Activated CD8-positive, alpha-beta memory T cell treated with anti-CD3 and anti-CD28 coated beads, Interleukin-2, amount 10 ng/mL, durations not matched to agents 7 days and 5 days (primary cell): Measurements from ENCODE around the gene KCNA2. TPM values are rescaled to one million over a fixed set of nuclear protein-coding genes. Genes with fewer than 3 reads are reported as not detected.

Experiments used
- ATAC-seq: fragments of 150-1000 bp; cut with Tn5 transposase; one replicate; pipeline ENCODE4 v1.10.0; 2021; ENCODE audit warnings: moderate library complexity
- CTCF ChIA-PET: fragments of 350-600 bp; sonication (Branson Sonifier 250); formaldehyde crosslinking; loops from one replicate; lab custom pipeline; 2021; ENCODE audit warnings: antibody characterized with exemption; lab: Charles Lee
- DNase-seq: peaks from one replicate; pipeline ENCODE4 v3.0.0-alpha.2; 2020
- H3K27ac Mint-ChIP-seq: one replicate; pipeline ENCODE4 v1.8.0; 2021; ENCODE audit warnings: mild to moderate bottlenecking, mixed read lengths
- H3K27me3 Mint-ChIP-seq: one replicate; pipeline ENCODE4 v1.8.0; 2021; ENCODE audit warnings: mixed read lengths
- H3K36me3 Mint-ChIP-seq: one replicate; pipeline ENCODE4 v1.8.0; 2021; ENCODE audit warnings: mild to moderate bottlenecking, mixed read lengths
- H3K4me1 Mint-ChIP-seq: one replicate; pipeline ENCODE4 v1.8.0; 2021; ENCODE audit warnings: mixed read lengths
- H3K4me3 Mint-ChIP-seq: one replicate; pipeline ENCODE4 v1.8.0; 2021; ENCODE audit warnings: mild to moderate bottlenecking, moderate library complexity, mixed read lengths
- H3K9me3 Mint-ChIP-seq: one replicate; pipeline ENCODE4 v1.8.0; 2022; ENCODE audit warnings: low read depth, mixed read lengths
- total RNA-seq, 2 experiments: library from RNA; stranded (reverse); gene quantifications; one replicate each; pipeline ENCODE4 v1.2.3, GENCODE V29; 2021

Gene KCNA2
- total RNA-seq, 2 experiments from 2014 or later: 2.4 to 3.7 TPM

DNA sequence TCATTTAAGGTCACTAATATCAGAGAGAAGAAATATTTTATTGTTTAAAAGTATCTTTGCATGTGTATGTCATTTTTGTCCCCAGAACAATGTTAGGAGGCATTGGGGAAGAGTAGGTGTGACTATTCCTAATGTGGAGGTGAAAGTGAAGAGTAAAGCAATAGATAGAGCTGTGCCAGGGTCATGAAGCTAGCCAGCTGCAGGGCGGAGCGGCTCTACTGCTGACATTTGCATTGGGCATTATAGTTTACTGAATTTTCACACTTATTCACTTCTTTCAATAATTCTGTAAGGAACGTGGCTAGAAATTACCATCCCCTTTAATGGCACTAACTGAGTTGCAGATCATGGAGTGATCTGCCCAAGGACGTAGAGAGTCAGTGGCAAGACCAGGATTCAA, 35.3 kb downstream of the KCNA2 start:
- Mint-ChIP-seq H3K27me3 (peaks cover 46% of the 10 kb centered on the region), H3K4me1 (no peaks in the 10 kb centered on the region), H3K27ac (no peak overlapping the region), H3K36me3 (no peaks in the 10 kb centered on the region), H3K9me3 (no peaks in the 10 kb centered on the region), H3K4me3 (no peak overlapping the region)
- ATAC-seq (no peak), DNase-seq (no peak)
- CTCF ChIA-PET: interaction anchor here (1.0 kb wide), 1 partner anchor 25 kb away, joined by 3 read pairs; no protein-coding TSS in a partner anchor

DNA sequence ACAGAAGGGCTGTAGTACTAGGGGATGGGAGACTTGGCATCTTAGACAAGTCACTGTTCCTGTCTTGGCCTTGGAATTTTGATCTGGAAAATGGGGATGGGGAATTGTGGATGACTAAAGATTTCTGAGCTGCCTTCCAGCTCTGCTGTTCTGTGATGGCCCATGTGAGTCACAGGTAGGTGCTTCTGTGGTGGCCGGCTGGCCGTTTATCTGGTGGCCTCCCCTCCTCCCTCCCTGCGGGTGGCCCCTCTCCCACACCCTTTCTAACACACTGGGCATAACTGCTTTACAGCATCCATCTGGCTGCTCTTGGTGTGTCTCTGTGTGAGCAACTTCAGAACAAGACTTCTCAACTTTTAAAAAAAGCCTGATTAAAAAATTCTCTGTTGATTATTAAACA, 35.9 kb downstream of the KCNA2 start:
- H3K27me3 Mint-ChIP-seq: peaks cover 45% of the 10 kb centered on the region
- H3K4me3 Mint-ChIP-seq: no peak overlapping the region
- no peak overlapping the region for H3K27ac Mint-ChIP-seq
- ATAC-seq: no peak
- H3K9me3 Mint-ChIP-seq: no peaks in the 10 kb centered on the region
- no peaks in the 10 kb centered on the region for H3K36me3 Mint-ChIP-seq
- CTCF ChIA-PET: interaction anchor here (1.0 kb wide), 1 partner anchor 25 kb away, joined by 3 read pairs; no protein-coding TSS in a partner anchor
- H3K4me1 Mint-ChIP-seq: no peaks in the 10 kb centered on the region
- DNase-seq: no peak

DNA sequence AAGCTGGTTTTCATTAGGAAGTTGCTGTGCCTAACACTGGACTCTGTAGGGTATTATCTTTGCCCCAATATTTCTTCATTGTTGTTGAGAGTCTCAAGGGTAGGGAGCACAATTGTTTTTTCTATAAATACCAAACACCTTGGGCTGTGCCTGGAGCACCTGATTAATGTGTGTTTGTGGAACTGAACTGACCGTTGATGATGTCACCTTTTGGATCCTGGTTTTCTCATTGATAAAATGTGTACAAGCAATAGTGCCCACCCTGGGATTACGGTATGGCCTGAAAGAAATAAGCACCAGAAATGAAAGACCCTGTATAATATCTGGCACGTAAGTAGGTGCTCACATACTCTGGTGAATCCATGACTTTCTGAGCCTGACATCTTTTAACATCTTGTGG, 39.3 kb downstream of the KCNA2 start:
- ATAC-seq: no peak
- Mint-ChIP-seq H3K4me3 (no peak overlapping the region), H3K9me3 (no peaks in the 10 kb centered on the region), H3K4me1 (no peaks in the 10 kb centered on the region), H3K36me3 (no peaks in the 10 kb centered on the region), H3K27me3 (peaks cover 41% of the 10 kb centered on the region), H3K27ac (no peak overlapping the region)
- DNase-seq: peak; percentile 15
- CTCF ChIA-PET: interaction anchor here (0.6 kb wide), 1 partner anchor 756 kb away, joined by 3 read pairs; no protein-coding TSS in a partner anchor

DNA sequence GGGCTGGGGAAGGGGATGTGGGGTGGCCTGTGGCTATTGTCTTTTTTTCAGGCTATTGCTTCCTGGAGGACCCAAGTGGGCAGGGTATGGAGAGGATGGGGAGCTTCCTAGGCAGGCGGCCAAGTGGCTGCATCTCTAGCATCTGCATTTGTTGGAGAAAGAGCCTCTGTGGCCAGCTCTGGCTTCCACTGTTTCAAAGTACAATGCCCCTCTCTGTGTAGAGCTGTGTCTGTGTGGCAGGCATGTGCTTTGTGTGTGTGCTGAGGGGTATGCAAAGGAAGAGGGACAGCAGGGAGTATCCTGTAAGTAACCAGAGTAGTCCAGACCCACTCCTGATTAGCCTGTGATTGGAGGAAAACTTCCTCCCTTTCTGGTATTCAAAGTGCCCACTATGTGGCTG, 40.6 kb downstream of the KCNA2 start:
- no peak for ATAC-seq

DNA sequence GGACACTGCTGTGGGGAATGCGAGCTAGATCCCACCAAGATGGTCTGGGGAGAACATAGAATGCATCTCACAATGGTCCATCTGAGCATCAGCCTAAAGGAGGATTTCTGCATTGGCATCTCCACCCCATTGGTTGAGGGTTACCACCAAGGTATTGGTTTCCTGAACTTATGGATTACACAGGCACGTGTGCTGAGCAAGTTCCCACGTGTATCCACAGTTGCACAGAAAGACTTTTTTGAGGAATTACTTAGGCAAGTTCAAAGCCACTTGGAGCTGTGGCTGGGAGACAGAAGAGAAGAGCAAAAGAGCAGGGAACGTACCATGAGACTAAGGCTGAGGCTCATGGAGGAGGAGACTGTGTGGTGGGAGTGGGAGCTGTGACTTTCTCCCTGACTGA, 43.1 kb downstream of the KCNA2 start:
- ATAC-seq: no peak
- Mint-ChIP-seq H3K4me3 (no peak overlapping the region), H3K27ac (no peak overlapping the region), H3K4me1 (peaks cover 8% of the 10 kb centered on the region), H3K36me3 (no peaks in the 10 kb centered on the region), H3K9me3 (no peaks in the 10 kb centered on the region), H3K27me3 (peaks cover 23% of the 10 kb centered on the region)
- DNase-seq: peak; percentile 12
- CTCF ChIA-PET: interaction anchor here (0.8 to 1.8 kb wide), 4 partner anchors 8 to 32 kb away, joined by 3 to 6 read pairs (median 4); no protein-coding TSS in a partner anchor

More for the DNA sequence above, 40.6 kb downstream of the KCNA2 start:
- Mint-ChIP-seq H3K36me3 (no peaks in the 10 kb centered on the region), H3K27me3 (peaks cover 33% of the 10 kb centered on the region), H3K9me3 (no peaks in the 10 kb centered on the region), H3K27ac (no peak overlapping the region), H3K4me1 (no peaks in the 10 kb centered on the region), H3K4me3 (no peak overlapping the region)
- CTCF ChIA-PET: no interaction called here
- DNase-seq: peak; percentile 26

DNA sequence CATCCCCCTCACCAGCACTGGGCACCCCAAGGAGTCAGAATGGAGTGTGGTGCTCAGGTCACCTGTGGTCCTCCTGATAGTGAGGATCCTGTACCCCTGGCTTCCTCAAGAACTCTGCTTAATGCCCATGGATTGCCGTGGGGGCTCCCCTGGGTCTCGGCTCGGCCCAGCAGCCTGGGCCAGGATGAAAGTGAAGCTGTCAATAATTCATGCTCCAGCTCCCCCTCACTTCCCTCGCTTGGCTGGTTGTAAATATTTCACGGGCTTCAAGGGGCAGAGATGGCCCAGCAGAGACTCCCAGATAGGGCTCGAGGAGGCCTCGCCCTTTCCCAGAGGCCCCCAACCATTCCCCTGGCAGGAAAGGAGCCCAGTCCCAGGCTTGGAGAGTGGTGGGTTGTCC, 44.6 kb downstream of the KCNA2 start:
- Mint-ChIP-seq H3K9me3 (no peaks in the 10 kb centered on the region), H3K27me3 (peaks cover 28% of the 10 kb centered on the region), H3K27ac (no peak overlapping the region), H3K4me3 (no peak overlapping the region), H3K4me1 (peaks cover 8% of the 10 kb centered on the region), H3K36me3 (no peaks in the 10 kb centered on the region)
- CTCF ChIA-PET: interaction anchor here (0.9 to 1.6 kb wide), 2 partner anchors 24 to 53 kb away, joined by 3 read pairs; no protein-coding TSS in a partner anchor
- ATAC-seq (no peak), DNase-seq (peak; percentile 31)

DNA sequence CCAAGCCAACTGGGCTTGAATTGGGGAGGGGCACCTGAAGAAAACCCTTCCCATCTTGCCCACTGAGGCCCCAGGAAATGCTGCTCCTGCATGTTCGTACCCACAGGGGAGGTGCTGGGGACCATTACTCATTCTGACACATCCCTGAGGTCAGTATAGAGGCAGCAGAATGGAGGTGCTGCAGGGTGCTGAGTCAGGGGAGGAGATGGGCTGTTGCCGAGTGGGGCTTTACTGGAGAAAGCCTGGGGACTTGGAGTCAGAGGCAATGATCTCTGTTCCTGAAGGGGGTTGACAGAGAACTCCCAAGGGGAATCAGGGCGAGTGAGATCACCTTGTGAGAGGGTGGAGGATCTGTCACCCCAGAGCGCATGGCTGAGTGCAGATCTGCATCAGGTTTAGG, 47.0 kb downstream of the KCNA2 start:
- DNase-seq (peak; percentile 41), ATAC-seq (no peak)
- H3K9me3 Mint-ChIP-seq: no peaks in the 10 kb centered on the region
- H3K4me3 Mint-ChIP-seq: no peak overlapping the region
- H3K27me3 Mint-ChIP-seq: peaks cover 33% of the 10 kb centered on the region
- CTCF ChIA-PET: no interaction called here
- peaks cover 8% of the 10 kb centered on the region for H3K4me1 Mint-ChIP-seq
- H3K36me3 Mint-ChIP-seq: no peaks in the 10 kb centered on the region
- H3K27ac Mint-ChIP-seq: no peak overlapping the region

DNA sequence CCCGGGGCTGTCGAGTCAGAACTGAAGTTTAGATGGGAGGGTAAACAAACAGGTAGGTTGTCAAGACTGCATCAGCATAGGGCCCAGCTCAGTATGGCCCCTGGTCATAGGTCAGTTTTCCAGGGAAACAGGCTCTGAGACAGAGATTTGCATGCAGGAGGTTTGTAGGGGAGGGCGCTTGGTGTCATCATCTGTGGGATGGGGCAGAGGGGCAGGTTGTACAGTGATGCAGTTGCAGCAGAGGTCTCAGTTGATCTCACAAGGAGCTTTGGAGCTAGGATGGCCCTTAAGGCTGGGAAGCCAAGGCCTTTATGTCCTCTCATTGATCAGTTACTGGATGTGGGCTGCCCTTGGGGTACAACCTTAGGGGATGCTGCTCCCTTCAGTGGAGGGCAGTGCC, 48.7 kb downstream of the KCNA2 start:
- no peaks in the 10 kb centered on the region for H3K36me3 Mint-ChIP-seq
- no peak overlapping the region for H3K4me3 Mint-ChIP-seq
- H3K9me3 Mint-ChIP-seq: no peaks in the 10 kb centered on the region
- DNase-seq (no peak), ATAC-seq (no peak)
- CTCF ChIA-PET: interaction anchor here (1.0 to 6.3 kb wide), 7 partner anchors 24 to 304 kb away, joined by 3 to 70 read pairs (median 3); no protein-coding TSS in a partner anchor
- H3K27me3 Mint-ChIP-seq: peaks cover 46% of the 10 kb centered on the region
- H3K27ac Mint-ChIP-seq: no peak overlapping the region
- H3K4me1 Mint-ChIP-seq: peaks cover 8% of the 10 kb centered on the region

DNA sequence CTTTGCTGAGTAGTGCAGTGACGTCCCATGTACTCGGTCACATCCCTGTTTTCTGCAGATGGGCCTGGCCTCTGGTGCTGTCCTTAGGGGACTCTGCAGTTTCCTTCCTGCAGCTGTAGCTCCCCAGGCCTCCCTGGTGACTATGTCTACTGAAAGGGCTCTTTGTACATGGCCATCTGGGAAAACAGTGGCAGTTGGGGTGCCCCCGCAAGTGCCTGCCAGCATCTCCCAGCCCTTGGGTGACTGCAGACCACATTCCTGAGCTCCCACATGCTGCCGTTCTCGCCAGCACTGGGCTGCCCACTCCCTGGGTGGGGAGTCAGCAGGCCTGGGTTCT, 49.7 kb downstream of the KCNA2 start:
- Mint-ChIP-seq H3K27me3 (peaks cover 51% of the 10 kb centered on the region), H3K4me3 (no peak overlapping the region), H3K9me3 (no peaks in the 10 kb centered on the region), H3K4me1 (peaks cover 8% of the 10 kb centered on the region), H3K36me3 (no peaks in the 10 kb centered on the region), H3K27ac (no peak overlapping the region)
- DNase-seq (peak; percentile 28), ATAC-seq (no peak)
- CTCF ChIA-PET: interaction anchor here (0.6 to 6.3 kb wide), 20 partner anchors 13 to 705 kb away, joined by 3 to 70 read pairs (median 4); partner anchors contain the start of genes KCNA10 and KCNA2

DNA sequence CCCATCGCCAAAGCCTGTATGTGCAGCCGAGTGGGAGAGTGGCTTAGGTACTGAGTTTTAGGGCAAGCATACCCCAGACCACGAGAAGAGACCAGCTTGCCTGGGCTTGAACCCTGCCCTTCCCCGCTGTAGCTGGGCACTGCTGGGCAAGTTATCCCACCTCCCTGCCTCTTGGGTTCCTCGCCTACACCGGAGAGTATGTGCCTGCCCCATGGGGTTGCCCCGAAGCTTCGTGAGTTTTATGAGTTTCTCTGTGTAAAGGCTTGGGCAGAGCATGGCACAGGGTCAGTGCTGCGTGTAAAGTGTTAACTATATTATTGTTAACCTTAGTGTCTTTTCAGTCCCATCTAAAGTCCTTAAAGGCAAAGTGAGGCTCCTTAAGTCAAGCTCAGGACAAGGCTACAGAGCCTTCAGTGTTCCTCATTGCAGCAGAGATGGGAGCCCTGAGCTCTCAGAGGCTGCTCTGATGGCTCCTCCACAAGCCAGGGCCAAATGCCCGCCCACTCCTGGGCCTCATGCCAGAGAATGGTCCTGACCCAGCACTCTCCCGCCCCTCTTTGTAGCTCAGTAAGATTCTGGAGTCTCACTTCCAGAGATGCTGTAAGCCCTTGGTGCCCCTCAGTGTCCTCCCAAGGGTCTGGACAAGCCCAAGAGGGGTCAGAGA, 50.2 kb downstream of the KCNA2 start:
- Mint-ChIP-seq H3K27ac (no peak overlapping the region), H3K27me3 (peaks cover 54% of the 10 kb centered on the region), H3K9me3 (no peaks in the 10 kb centered on the region), H3K36me3 (no peaks in the 10 kb centered on the region), H3K4me3 (no peak overlapping the region), H3K4me1 (peaks cover 8% of the 10 kb centered on the region)
- CTCF ChIA-PET: interaction anchor here (0.6 to 6.3 kb wide), 23 partner anchors 8 to 705 kb away, joined by 3 to 70 read pairs (median 5); partner anchors contain the start of genes KCNA10 and KCNA2
- peak; percentile 36 for DNase-seq
- no peak for ATAC-seq

DNA sequence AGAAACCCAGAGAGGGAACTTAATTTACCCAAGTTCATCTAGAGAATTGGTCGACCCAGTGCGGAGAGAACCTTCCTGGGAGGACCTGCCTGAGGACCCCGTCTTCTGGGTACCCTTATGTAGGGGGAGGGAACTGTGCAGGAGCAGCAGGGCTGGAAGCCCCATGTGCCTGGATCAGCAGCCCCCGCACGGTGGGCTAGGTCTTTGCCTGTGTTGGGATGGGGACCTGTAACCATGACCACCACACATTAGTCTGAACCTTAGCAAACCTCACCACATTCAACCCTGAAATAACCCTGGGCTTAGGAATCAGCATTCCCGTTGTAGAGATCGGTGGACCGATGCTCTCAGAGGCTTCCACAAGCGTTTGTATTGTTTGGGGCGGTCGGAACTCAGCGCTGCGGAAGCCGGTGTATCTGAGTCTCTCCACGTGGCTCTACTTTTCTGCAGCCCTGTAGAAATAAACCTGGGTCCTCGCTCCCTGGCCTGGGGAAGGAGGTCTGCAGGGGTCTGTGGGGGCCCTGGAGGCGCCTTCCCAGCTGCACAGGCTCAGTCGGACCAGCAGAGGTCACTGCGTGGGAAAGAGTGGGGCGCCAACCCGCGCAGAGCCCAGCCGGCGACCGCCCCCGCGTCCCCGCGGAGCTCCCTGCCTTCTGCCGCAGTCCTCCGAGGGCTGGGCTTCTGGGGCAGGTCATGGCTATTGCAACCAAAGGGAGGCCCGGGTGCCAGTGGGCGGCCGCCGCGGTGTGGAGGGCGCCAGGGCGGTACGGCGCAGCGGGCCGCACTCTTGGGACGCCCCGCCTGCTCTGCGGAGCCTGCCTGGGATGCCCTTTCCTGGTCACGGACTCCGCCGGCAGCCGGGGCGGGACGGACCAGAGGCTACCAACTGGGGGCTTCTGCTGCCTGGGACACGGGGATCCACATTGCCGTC, 51.0 kb downstream of the KCNA2 start:
- Mint-ChIP-seq H3K36me3 (no peaks in the 10 kb centered on the region), H3K27ac (no peak overlapping the region), H3K9me3 (no peaks in the 10 kb centered on the region), H3K27me3 (peaks cover 54% of the 10 kb centered on the region), H3K4me1 (peaks cover 8% of the 10 kb centered on the region), H3K4me3 (no peak overlapping the region)
- ATAC-seq (peak; percentile 90), DNase-seq (peak; percentile 64)
- CTCF ChIA-PET: interaction anchor here (0.7 to 6.3 kb wide), 23 partner anchors 9 to 438 kb away, joined by 3 to 70 read pairs (median 5); partner anchors contain the start of genes KCNA10 and KCNA2

DNA sequence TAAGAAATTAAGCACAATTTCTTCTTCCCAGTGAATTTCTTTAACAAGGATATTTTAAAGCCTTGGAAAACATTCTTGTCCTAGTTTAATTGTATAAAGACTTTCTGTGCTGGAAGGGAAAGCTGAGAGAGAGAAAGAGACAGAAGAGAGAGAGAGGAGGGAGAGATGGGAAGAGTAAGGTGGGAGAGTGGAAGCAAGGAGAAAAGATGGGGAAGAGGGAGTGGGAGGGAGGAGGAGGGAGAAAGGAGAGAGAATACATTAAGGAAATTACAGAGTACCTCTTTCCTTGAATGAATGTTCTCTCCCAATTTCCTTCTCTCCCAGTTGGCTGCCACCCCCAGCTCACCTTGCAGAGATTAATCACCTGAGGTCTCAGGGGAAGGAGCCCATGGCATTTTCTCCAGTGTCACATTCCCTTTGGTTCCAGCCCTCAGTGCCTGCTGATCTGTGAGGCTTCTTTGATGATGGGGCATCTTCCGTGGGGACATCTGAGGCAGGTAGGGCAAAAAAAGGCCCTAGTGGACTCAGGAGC, 54.8 kb downstream of the KCNA2 start:
- H3K4me3 Mint-ChIP-seq: no peak overlapping the region
- H3K27ac Mint-ChIP-seq: no peak overlapping the region
- H3K36me3 Mint-ChIP-seq: no peaks in the 10 kb centered on the region
- no peaks in the 10 kb centered on the region for H3K4me1 Mint-ChIP-seq
- CTCF ChIA-PET: interaction anchor here (0.9 to 6.3 kb wide), 2 partner anchors 13 to 65 kb away, joined by 3 to 70 read pairs; no protein-coding TSS in a partner anchor
- H3K27me3 Mint-ChIP-seq: peaks cover 37% of the 10 kb centered on the region
- H3K9me3 Mint-ChIP-seq: no peaks in the 10 kb centered on the region
- ATAC-seq: no peak
- no peak for DNase-seq

DNA sequence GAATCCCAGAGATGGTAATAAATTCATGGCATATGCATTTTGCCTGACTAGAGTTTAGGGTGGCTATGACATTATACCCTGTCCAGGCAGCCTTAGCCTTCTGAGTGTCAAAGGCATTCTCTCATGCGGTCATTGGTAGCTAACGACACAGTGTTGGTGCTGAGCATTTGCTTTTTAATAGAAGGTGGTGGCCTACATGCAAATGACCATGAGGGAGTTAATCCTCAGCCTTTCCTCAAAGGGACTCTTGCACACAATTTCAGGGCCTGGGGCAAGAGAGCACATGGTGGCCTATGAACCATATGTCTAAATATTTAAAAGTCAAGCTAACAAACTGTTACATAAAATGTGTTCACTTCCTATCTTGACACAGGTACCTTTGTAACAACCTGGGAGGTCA, 56.3 kb downstream of the KCNA2 start:
- no peak overlapping the region for H3K27ac Mint-ChIP-seq
- ATAC-seq (no peak), DNase-seq (no peak)
- H3K9me3 Mint-ChIP-seq: no peaks in the 10 kb centered on the region
- no peak overlapping the region for H3K4me3 Mint-ChIP-seq
- no peaks in the 10 kb centered on the region for H3K36me3 Mint-ChIP-seq
- H3K4me1 Mint-ChIP-seq: no peaks in the 10 kb centered on the region
- H3K27me3 Mint-ChIP-seq: peaks cover 39% of the 10 kb centered on the region
- CTCF ChIA-PET: interaction anchor here (1.0 kb wide), 1 partner anchor 9 kb away, joined by 4 read pairs; no protein-coding TSS in a partner anchor
